GM12891 (cell line): Measurements from ENCODE around the gene SIPA1L3.

ENCODE experiments used
- PAX5 ChIP-seq: IDR thresholded peaks from 2 replicates; pipeline ENCODE4 v1.6.1; 2011; ENCODE audit warnings: low read length, moderate library complexity, mild to moderate bottlenecking; ENCODE audit not compliant: insufficient read depth, severe bottlenecking
- POLR2A ChIP-seq: IDR thresholded peaks from 2 replicates; pipeline ENCODE4 v1.6.1; 2011; ENCODE audit warnings: low read depth, low read length, control low read depth
- POLR2AphosphoS5 ChIP-seq: IDR thresholded peaks from 2 replicates; pipeline ENCODE4 v1.6.1; 2011; ENCODE audit warnings: low read depth, low read length, control low read depth
- POU2F2 ChIP-seq: IDR thresholded peaks from 2 replicates; pipeline ENCODE4 v1.6.1; 2011; ENCODE audit warnings: low read depth, mild to moderate bottlenecking, control low read depth, low read length, moderate library complexity
- SPI1 ChIP-seq: IDR thresholded peaks from 2 replicates; pipeline ENCODE4 v1.6.1; 2011; ENCODE audit warnings: low read depth, low read length, control low read depth
- TAF1 ChIP-seq: IDR thresholded peaks from 2 replicates; pipeline ENCODE4 v1.6.1; 2011; ENCODE audit warnings: low read depth, low read length, control low read depth

DNA sequence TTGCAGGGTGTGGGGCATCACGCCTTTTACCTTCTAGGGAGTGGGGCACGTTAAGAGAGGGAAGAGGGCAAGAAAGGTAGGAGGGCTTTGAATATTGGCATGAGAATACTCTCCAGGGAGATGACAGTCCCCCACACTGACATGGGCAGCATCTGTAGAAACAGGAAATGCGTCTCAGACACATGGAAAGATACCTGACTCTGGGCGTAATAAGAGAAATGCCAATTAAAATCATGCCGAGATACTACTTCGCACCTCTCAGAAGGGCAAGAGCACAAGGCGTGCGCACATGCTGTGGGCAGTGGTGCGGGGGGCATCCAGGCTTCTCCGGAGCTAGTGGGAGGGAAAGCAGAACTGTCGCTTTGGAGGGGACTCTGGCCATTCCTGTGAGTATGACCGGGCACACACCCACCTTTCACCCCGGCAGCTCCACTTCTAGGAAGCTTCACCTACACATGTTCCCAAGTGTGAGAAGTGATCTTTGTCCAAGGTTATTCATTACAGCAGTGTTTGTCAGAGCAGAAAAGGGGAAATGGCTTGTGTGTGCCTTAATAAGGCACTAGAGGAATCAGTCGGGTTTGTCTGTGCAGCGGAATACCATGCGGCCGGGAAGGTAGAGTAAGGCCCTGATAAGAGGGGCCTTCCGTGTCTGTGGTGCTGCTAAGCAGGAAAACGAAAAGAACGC lies 99.5 kb downstream of the SIPA1L3 start:
- TF ChIP-seq POLR2A (no peak), POLR2AphosphoS5 (no peak), POU2F2 (no peak), TAF1 (no peak), SPI1 (peak; percentile 71), PAX5 (no peak)
